Smooth muscle cell (in vitro differentiated cells): ENCODE data around the gene NCKAP1. TPM values are rescaled to one million over a fixed set of nuclear protein-coding genes. Genes with fewer than 3 reads are reported as not detected.
A peak's percentile ranks its signal among the peaks of the same experiment; 100 is the strongest.

ENCODE experiments used
- DNase-seq: peaks from one replicate; lab custom pipeline; 2025; ENCODE audit not compliant: unreplicated experiment; lab: John Stamatoyannopoulos, UW
- H2AFZ ChIP-seq: fragments of 200-600 bp; sonication (generic); 2 replicates; pipeline ENCODE4 v1.6.0; 2016; ENCODE audit warnings: antibody characterized with exemption, low read depth, mild to moderate bottlenecking
- H3F3A ChIP-seq: fragments of 200-600 bp; sonication (generic); 2 replicates; pipeline ENCODE4 v1.6.0; 2017; ENCODE audit warnings: antibody characterized with exemption, low read depth
- H3K27ac ChIP-seq: fragments of 200-600 bp; sonication (generic); 2 replicates; pipeline ENCODE4 v1.5.1; 2016; ENCODE audit warnings: low read depth, mild to moderate bottlenecking
- H3K27me3 ChIP-seq: fragments of 200-600 bp; sonication (generic); 2 replicates; pipeline ENCODE4 v1.6.1; 2016; ENCODE audit warnings: low read depth, mild to moderate bottlenecking
- H3K36me3 ChIP-seq: fragments of 200-600 bp; sonication (generic); 2 replicates; pipeline ENCODE4 v1.5.1; 2016; ENCODE audit warnings: low read depth
- H3K4me1 ChIP-seq: fragments of 200-600 bp; sonication (generic); 2 replicates; pipeline ENCODE4 v1.5.1; 2016; ENCODE audit warnings: low read depth
- H3K4me2 ChIP-seq: fragments of 200-600 bp; sonication (generic); 2 replicates; pipeline ENCODE4 v1.6.0; 2016; ENCODE audit warnings: mild to moderate bottlenecking
- H3K4me3 ChIP-seq: fragments of 200-600 bp; sonication (generic); 2 replicates; pipeline ENCODE4 v1.5.1; 2016; ENCODE audit warnings: mild to moderate bottlenecking
- H3K79me2 ChIP-seq: fragments of 200-600 bp; sonication (generic); 2 replicates; pipeline ENCODE4 v1.6.0; 2016; ENCODE audit warnings: low read depth, mild to moderate bottlenecking
- H3K9ac ChIP-seq: fragments of 200-600 bp; sonication (generic); 2 replicates; pipeline ENCODE4 v1.6.0; 2016; ENCODE audit warnings: low read depth
- H3K9me3 ChIP-seq: fragments of 200-600 bp; sonication (generic); replicated peaks from 2 replicates; pipeline ENCODE4 v1.5.1; 2016; ENCODE audit warnings: low read depth
- H4K20me1 ChIP-seq: fragments of 200-600 bp; sonication (generic); 2 replicates; pipeline ENCODE4 v1.6.0; 2016; ENCODE audit warnings: low read depth
- WGBS: methylation state at CpG from one replicate; pipeline ENCODE4 v1.1.7; 2016; ENCODE audit warnings: low lambda C conversion rate; 5-methylcytosine and 5-hydroxymethylcytosine counted together
- polyA plus RNA-seq: library from polyadenylated mRNA; unstranded; fragments of >200 nt; fragmentation: Nextera tagmentation; extraction: Ambion mirVana; gene quantifications from 2 replicates; pipeline ENCODE4 v1.2.1, GENCODE V29; 2016
- total RNA-seq: library from RNA; depleted of rRNA; stranded (reverse); fragments of >200 nt; gene quantifications from 2 replicates; pipeline ENCODE4 v1.2.3, GENCODE V29; 2014
- TF ChIP-seq, protein P1 (sequence below): fragments of 200-600 bp; sonication (generic); IDR thresholded peaks from 2 replicates; pipeline ENCODE4 v1.5.1; 2017; ENCODE audit warnings: borderline replicate concordance, mild to moderate bottlenecking, antibody characterized with exemption; ENCODE audit not compliant: insufficient read depth, poor library complexity, severe bottlenecking

NCKAP1 gene
- total and polyA plus RNA-seq, 2 experiments from 2014 or later, result 54.2 to 209 TPM

- no peak for DNase-seq
- TF ChIP-seq, protein P1, sequence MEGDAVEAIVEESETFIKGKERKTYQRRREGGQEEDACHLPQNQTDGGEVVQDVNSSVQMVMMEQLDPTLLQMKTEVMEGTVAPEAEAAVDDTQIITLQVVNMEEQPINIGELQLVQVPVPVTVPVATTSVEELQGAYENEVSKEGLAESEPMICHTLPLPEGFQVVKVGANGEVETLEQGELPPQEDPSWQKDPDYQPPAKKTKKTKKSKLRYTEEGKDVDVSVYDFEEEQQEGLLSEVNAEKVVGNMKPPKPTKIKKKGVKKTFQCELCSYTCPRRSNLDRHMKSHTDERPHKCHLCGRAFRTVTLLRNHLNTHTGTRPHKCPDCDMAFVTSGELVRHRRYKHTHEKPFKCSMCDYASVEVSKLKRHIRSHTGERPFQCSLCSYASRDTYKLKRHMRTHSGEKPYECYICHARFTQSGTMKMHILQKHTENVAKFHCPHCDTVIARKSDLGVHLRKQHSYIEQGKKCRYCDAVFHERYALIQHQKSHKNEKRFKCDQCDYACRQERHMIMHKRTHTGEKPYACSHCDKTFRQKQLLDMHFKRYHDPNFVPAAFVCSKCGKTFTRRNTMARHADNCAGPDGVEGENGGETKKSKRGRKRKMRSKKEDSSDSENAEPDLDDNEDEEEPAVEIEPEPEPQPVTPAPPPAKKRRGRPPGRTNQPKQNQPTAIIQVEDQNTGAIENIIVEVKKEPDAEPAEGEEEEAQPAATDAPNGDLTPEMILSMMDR, result no peak
- WGBS, result 98% methylated on average over 3 of the region's 3 CpGs
- Histone ChIP-seq H2AFZ (no peak overlapping the region), H3K27me3 (no peaks in the 10 kb centered on the region), H3K4me1 (peaks cover 12% of the 10 kb centered on the region), H3F3A (peaks cover 6% of the 10 kb centered on the region), H3K9ac (no peak overlapping the region), H3K4me3 (no peak overlapping the region), H3K9me3 (no peaks in the 10 kb centered on the region), H3K4me2 (no peak overlapping the region), H3K27ac (peak overlapping the region; percentile 30), H3K79me2 (peaks cover 22% of the 10 kb centered on the region), H3K36me3 (peaks cover 39% of the 10 kb centered on the region), H4K20me1 (peaks cover 24% of the 10 kb centered on the region)
These were observed 86.2 kb downstream of the NCKAP1 start for GRCh38 chr2:182951948-182952663.

GRCh38 chr2:182950546-182950945 lies 87.7 kb downstream of the NCKAP1 start:
- H3K36me3 ChIP-seq, result peaks cover 30% of the 10 kb centered on the region
- H3F3A ChIP-seq, result peaks cover 6% of the 10 kb centered on the region
- H2AFZ ChIP-seq, result no peak overlapping the region
- no peak for DNase-seq
- H3K4me3 ChIP-seq, result no peak overlapping the region
- peak overlapping the region; percentile 80 for H3K9ac ChIP-seq
- H3K4me2 ChIP-seq, result peak overlapping the region; percentile 12
- TF ChIP-seq, protein P1, result no peak
- peaks cover 20% of the 10 kb centered on the region for H4K20me1 ChIP-seq
- no peaks in the 10 kb centered on the region for H3K9me3 ChIP-seq
- H3K79me2 ChIP-seq, result peaks cover 12% of the 10 kb centered on the region
- H3K4me1 ChIP-seq, result peaks cover 13% of the 10 kb centered on the region
- peak overlapping the region; percentile 93 for H3K27ac ChIP-seq
- WGBS, result 95% methylated on average over 3 of the region's 3 CpGs
- no peaks in the 10 kb centered on the region for H3K27me3 ChIP-seq

GRCh38 chr2:182949572-182950189 lies 88.6 kb downstream of the NCKAP1 start:
- WGBS, result 52% methylated on average over 5 of the region's 5 CpGs
- Histone ChIP-seq H3K4me3 (no peak overlapping the region), H3F3A (peaks cover 6% of the 10 kb centered on the region), H3K79me2 (peaks cover 12% of the 10 kb centered on the region), H3K9me3 (no peaks in the 10 kb centered on the region), H3K9ac (peak overlapping the region; percentile 80), H2AFZ (no peak overlapping the region), H3K4me1 (peaks cover 13% of the 10 kb centered on the region), H3K4me2 (peak overlapping the region; percentile 30), H3K27me3 (no peaks in the 10 kb centered on the region), H3K36me3 (peaks cover 26% of the 10 kb centered on the region), H4K20me1 (peaks cover 17% of the 10 kb centered on the region), H3K27ac (peak overlapping the region; percentile 93)
- DNase-seq, result peak; percentile 1
- TF ChIP-seq, protein P1, result no peak
